Keratinocyte (primary cell): ENCODE data around the gene ZC3H18. TPM values are rescaled to one million over a fixed set of nuclear protein-coding genes. Genes with fewer than 3 reads are reported as not detected.

Source experiments
- DNase-seq: peaks from one replicate; pipeline ENCODE4 v3.0.0-alpha.2; 2011; ENCODE audit warnings: low read depth, missing footprints, low spot score
- FAIRE-seq: peaks from 2 replicates; lab custom pipeline; 2011; peaks lifted over from hg19 to GRCh38; lab: Jason Lieb, UNC
- H2AFZ ChIP-seq: 2 replicates; pipeline ENCODE4 v1.6.0; 2012; ENCODE audit warnings: low read length, control low read depth, inconsistent platforms; ENCODE audit not compliant: control insufficient read depth
- H3K27ac ChIP-seq: 2 replicates; pipeline ENCODE4 v1.5.1; 2011; ENCODE audit warnings: low read length; ENCODE audit not compliant: control insufficient read depth, insufficient read depth
- H3K27me3 ChIP-seq: 3 replicates; pipeline ENCODE4 v1.6.0; 2011; ENCODE audit warnings: low read length; ENCODE audit not compliant: control insufficient read depth, insufficient read depth; ENCODE audit errors: extremely low read depth
- H3K36me3 ChIP-seq, 2 experiments: 2 replicates in 1 of 2; 3 replicates in 1 of 2; pipeline ENCODE4 v1.5.1; 2011; ENCODE audit warnings: low read length in 2 of 2, mild to moderate bottlenecking in 1 of 2; ENCODE audit not compliant: control insufficient read depth in 2 of 2, insufficient read depth in 2 of 2; ENCODE audit errors: extremely low read depth in 1 of 2
- H3K4me1 ChIP-seq: 3 replicates; pipeline ENCODE4 v1.5.1; 2011; ENCODE audit warnings: low read length; ENCODE audit not compliant: control insufficient read depth, insufficient read depth; ENCODE audit errors: extremely low read depth
- H3K4me2 ChIP-seq: 3 replicates; pipeline ENCODE4 v1.6.0; 2011; ENCODE audit warnings: low read depth, low read length; ENCODE audit not compliant: control insufficient read depth, insufficient read depth; ENCODE audit errors: extremely low read depth
- H3K4me3 ChIP-seq, 3 experiments: fragments of 200-600 bp in 1 of 3; sonication (generic) in 1 of 3; 2 replicates in 2 of 3; 3 replicates in 1 of 3; pipeline ENCODE4 v1.5.1; 2011 to 2016; ENCODE audit warnings: low read length in 3 of 3, mild to moderate bottlenecking in 3 of 3, control low read depth in 2 of 3, inconsistent platforms in 1 of 3, low read depth in 1 of 3, mixed read lengths in 1 of 3, mixed run types in 1 of 3, moderate library complexity in 1 of 3; ENCODE audit not compliant: control insufficient read depth in 2 of 3, insufficient read depth in 2 of 3; ENCODE audit errors: extremely low read depth in 1 of 3
- H3K79me2 ChIP-seq: 2 replicates; pipeline ENCODE4 v1.6.0; 2012; ENCODE audit warnings: low read length; ENCODE audit not compliant: control insufficient read depth, insufficient read depth
- H3K9ac ChIP-seq: 3 replicates; pipeline ENCODE4 v1.6.0; 2011; ENCODE audit warnings: low read length; ENCODE audit not compliant: control insufficient read depth, insufficient read depth; ENCODE audit errors: extremely low read depth
- H3K9me1 ChIP-seq: 3 replicates; pipeline ENCODE4 v1.6.0; 2011; ENCODE audit warnings: low read length; ENCODE audit not compliant: control insufficient read depth, insufficient read depth; ENCODE audit errors: extremely low read depth
- H3K9me3 ChIP-seq: 2 replicates; pipeline ENCODE4 v1.5.1; 2012; ENCODE audit warnings: low read depth, low read length; ENCODE audit not compliant: control insufficient read depth
- H4K20me1 ChIP-seq: 3 replicates; pipeline ENCODE4 v1.6.0; 2011; ENCODE audit warnings: low read length; ENCODE audit not compliant: control insufficient read depth, insufficient read depth; ENCODE audit errors: extremely low read depth
- CTCF ChIP-seq, 3 experiments: IDR thresholded peaks in 1 of 3; conservative IDR thresholded peaks in 1 of 3; optimal IDR thresholded peaks in 1 of 3; 2 replicates in 2 of 3; 3 replicates in 1 of 3; pipeline versions ENCODE3 to v1.5.1; 2011; ENCODE audit warnings: low read length in 3 of 3, mild to moderate bottlenecking in 3 of 3, moderate library complexity in 2 of 3, control low read depth in 1 of 3, inconsistent platforms in 1 of 3; ENCODE audit not compliant: insufficient read depth in 2 of 3; ENCODE audit errors: extremely low read depth in 1 of 3
- EZH2 ChIP-seq: IDR thresholded peaks from one replicate; pipeline ENCODE4 v1.6.1; 2012; ENCODE audit warnings: inconsistent platforms, mild to moderate bottlenecking, low read length, moderate library complexity
- dilution Hi-C: fragments of 300-500 bp; cut with MboI; formaldehyde crosslinking; loops from one replicate; pipeline ENCODE4 v1.7.0; 2020; ENCODE audit warnings: low sequenced_read_pairs; ENCODE audit not compliant: extremely low pct_ligation_motif_present
- polyA plus RNA-seq, 5 experiments: library from polyadenylated mRNA; depleted of rRNA in 3 of 5; stranded (reverse) in 3 of 5; stranded (forward) in 1 of 5; unstranded in 1 of 5; fragments of >200 nt; gene quantifications; 1 replicate in 1 of 5; 2 replicates in 3 of 5; 3 replicates in 1 of 5; pipeline versions ENCODE4 v1.2.1 to v1.2.3, GENCODE V29; 2011 to 2012; ENCODE audit warnings: missing spikeins in 2 of 5, low read depth in 1 of 5, low replicate concordance in 1 of 5

ZC3H18 gene
- polyA plus RNA-seq, 1 donor (not counting 4 experiments of a cell fraction or from before 2014, with no cell fraction given) = 7.5 TPM

DNA sequence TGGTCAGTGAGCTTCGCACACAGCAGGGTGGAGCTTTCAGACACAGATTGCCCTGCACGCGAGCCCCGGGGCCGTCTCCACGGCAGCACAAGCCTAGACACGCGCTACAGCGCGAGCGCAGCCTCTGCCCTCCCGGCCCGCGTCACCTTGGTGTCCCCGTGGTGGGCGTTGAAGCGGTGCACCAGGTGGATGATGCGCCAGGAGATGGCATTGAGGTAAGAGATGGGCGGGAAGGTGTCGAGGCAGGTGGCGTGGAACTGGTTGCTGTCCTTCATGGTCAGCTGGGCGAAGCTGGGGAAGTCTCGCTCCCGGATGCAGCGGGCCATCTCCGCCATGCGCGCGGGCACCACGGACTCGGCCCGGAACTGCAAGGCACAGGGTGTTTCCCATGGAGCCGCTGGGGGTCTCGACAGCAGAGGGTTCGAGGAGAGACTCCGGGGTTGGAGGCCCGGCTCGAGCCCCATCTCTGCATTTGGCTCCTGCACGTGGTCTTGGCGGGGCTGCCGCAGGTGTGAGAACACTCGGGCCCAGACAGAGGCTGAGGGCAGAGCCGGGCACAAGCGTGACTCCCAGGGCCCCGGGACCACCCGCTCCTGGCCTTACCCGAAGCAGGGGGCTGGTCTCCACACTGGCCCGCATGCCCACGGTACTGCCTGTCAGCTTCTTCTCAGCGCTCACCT, 85.0 kb downstream of the ZC3H18 start:
- dilution Hi-C loops = loop anchor here (25.0 kb wide), 1 partner anchor 107 kb away; no protein-coding TSS in a partner anchor
- Histone ChIP-seq H3K27me3 (no peaks in the 10 kb centered on the region), H3K4me3 (no peak overlapping the region), H3K4me1 (no peaks in the 10 kb centered on the region), H3K9me3 (no peaks in the 10 kb centered on the region), H3K27ac (no peak overlapping the region), H3K9me1 (no peaks in the 10 kb centered on the region), H2AFZ (no peak overlapping the region), H3K36me3 (peaks cover 48 to 49% of the 10 kb centered on the region in 2 experiments), H4K20me1 (peaks cover 22% of the 10 kb centered on the region), H3K79me2 (peaks cover 32% of the 10 kb centered on the region), H3K4me2 (no peak overlapping the region), H3K9ac (no peak overlapping the region)
- DNase-seq (no peak), FAIRE-seq (no peak)
- TF ChIP-seq CTCF (optimal IDR thresholded peaks at IDR 0.05 in 1 of 3, IDR thresholded peaks at IDR 0.05 in 1 of 3, conservative IDR thresholded peaks at IDR 0.05 in 1 of 3; ENCODE audit: extremely low read depth in 1 of 3, insufficient read depth in 2 of 3, low read length in 3 of 3) (no peak), EZH2 (no peak)

DNA sequence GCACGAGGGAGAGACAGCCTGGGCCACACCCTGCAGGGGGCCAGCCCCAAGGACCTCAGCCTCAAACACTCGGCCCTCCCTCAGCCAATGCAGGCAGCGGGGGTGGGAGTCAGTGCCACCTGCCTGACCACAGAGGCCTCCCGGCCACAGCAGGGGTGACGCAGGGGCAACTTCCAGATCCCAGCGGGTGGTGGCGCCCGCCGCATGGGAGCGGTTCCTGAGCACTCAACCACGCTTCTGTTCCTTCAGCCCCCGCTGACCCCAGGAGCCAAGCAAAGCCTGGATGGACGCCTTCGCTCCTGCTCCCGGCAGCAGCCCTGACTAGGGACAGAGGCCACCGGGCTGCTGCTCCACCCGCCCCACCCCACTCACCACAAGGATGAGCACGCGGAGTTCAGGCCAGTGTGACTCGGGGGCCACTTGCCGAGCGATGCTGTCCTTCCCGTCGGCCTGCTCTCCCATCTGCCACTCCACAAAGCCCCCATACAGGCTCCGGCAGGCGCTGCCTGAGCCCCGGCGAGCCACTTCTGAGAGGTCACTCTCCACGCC, 85.6 kb downstream of the ZC3H18 start:
- H3K9me3 ChIP-seq = no peaks in the 10 kb centered on the region
- H3K79me2 ChIP-seq = peaks cover 37% of the 10 kb centered on the region
- no peaks in the 10 kb centered on the region for H3K27me3 ChIP-seq
- TF ChIP-seq CTCF (optimal IDR thresholded peaks at IDR 0.05 in 1 of 3, IDR thresholded peaks at IDR 0.05 in 1 of 3, conservative IDR thresholded peaks at IDR 0.05 in 1 of 3; ENCODE audit: extremely low read depth in 1 of 3, insufficient read depth in 2 of 3, low read length in 3 of 3) = no peak
- TF ChIP-seq EZH2 = no peak
- H2AFZ ChIP-seq = no peak overlapping the region
- dilution Hi-C loops = loop anchor here (25.0 kb wide), 1 partner anchor 106 kb away; no protein-coding TSS in a partner anchor
- no peak overlapping the region for H3K4me3 ChIP-seq
- H3K9ac ChIP-seq = no peak overlapping the region
- no peaks in the 10 kb centered on the region for H3K4me1 ChIP-seq
- H3K36me3 ChIP-seq = peaks cover 48 to 49% of the 10 kb centered on the region in 2 experiments
- FAIRE-seq (no peak), DNase-seq (no peak)
- peaks cover 22% of the 10 kb centered on the region for H4K20me1 ChIP-seq
- H3K9me1 ChIP-seq = no peaks in the 10 kb centered on the region
- no peak overlapping the region for H3K27ac ChIP-seq
- H3K4me2 ChIP-seq = no peak overlapping the region
